AG08395 (cell line): ENCODE results near the gene ATXN7L2.

Experiments
- DNase-seq: peaks from one replicate; pipeline ENCODE4 v3.0.0; 2012; ENCODE audit warnings: mixed read lengths, low spot score

The ATXN7L2 gene

DNA sequence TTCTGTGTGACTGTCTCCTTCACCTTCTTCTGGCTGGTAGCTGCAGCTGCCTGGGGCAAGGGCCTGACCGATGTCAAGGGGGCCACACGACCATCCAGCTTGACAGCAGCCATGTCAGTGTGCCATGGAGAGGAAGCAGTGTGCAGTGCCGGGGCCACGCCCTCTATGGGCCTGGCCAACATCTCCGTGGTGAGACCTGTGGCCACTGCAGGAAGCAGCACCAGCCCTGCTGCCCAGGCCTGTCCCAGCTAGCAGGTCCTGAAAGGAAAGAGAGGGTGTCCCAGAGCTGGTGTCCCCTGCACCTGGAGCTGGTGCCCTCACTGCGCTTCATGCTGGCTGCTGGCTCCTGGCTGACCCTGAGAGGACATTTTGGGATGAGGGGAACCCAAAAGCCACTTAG is 5.9 kb upstream of the ATXN7L2 start:
- no peak for DNase-seq

DNA sequence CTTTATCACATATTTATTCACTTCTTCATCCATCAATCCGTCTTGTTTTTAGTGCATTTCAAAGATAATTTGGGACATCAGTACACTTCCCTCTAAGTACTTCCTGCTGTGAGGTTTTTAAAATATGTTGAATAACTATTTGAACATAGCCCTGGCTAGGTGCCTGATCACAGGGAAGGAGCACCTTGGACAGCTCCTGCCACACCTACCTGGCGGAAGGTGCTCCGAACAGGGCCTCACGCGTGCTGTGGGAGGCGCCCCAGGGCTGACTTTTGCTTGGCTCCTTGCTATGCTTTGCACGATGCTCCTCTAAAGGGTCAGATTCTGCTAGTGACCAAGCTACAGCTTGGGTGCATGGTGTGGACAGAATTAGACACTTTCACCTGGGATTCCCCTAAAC is 4.9 kb upstream of the ATXN7L2 start:
- DNase-seq: no peak

DNA sequence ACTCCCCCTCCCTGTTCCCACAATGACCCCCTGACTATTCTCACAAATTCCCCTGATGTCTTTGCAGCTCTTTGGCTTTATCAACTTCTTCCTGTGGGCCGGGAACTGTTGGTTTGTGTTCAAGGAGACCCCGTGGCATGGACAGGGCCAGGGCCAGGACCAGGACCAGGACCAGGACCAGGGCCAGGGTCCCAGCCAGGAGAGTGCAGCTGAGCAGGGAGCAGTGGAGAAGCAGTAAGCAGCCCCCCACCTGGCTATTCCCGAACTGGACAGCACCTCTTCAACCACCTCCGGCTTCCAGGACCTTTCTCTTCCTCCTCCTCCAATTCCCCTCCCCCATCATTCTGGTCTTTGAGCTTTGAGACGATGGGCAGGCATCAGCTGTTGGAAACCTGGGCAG is 4.4 kb upstream of the ATXN7L2 start:
- DNase-seq: no peak

DNA sequence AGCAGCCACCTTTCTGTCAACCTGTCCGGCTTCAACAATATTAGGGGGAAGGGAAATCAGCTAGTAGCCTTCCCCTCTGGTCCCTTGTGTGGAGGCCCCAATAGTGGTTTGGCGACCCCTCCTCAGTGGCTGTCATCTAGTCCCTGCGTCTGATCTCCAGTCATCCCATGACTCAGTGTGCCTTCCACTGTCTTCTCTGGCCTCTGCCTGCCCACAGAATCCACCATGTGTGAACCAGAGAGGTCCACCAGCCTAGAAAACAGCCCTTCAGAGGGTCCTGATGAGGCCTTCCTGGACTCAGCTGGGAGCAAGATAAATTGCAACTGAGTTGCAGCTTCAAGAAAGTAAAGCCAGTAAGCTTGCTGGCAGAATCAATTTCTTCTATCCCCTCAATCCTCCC is 3.8 kb upstream of the ATXN7L2 start:
- no peak for DNase-seq

DNA sequence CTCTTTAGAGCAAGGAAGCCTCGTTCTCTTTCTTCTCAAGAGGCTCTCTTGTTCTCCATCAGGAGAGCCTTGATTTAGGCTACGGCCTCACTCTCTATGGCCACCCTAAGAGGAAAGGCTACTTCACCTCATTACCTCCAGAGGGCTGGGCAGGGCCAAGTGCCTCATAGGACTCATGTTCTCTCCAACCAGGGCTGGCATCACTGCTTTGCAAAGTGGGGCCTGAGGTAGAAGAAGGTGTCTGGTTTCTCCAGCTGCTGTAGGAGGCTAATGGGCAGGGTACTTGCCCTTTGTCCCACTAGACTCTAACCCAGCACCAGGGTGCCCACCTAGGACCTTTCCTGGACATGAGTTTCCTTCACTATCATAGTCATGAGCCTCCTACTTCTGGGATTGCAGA is 2.1 kb upstream of the ATXN7L2 start:
- no peak for DNase-seq

DNA sequence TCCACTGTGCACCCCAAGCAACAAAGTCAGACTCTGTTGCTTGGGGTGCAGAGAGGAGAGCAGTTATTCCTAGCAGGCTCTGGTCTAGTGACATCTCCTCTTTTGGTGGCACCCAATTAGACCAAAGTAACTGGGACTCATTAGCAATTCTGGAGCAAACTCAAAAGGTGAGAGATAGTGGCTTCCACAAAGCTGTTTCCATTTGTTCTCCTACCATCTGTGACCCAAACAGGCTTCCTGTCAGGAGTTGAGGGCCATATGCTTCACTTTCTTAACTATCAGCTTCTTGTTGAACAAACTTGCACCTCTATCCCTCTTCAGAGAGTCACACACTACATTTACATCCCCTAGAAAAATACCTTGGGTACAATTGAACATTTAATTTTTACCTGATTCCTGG is 1.5 kb upstream of the ATXN7L2 start:
- DNase-seq: no peak

DNA sequence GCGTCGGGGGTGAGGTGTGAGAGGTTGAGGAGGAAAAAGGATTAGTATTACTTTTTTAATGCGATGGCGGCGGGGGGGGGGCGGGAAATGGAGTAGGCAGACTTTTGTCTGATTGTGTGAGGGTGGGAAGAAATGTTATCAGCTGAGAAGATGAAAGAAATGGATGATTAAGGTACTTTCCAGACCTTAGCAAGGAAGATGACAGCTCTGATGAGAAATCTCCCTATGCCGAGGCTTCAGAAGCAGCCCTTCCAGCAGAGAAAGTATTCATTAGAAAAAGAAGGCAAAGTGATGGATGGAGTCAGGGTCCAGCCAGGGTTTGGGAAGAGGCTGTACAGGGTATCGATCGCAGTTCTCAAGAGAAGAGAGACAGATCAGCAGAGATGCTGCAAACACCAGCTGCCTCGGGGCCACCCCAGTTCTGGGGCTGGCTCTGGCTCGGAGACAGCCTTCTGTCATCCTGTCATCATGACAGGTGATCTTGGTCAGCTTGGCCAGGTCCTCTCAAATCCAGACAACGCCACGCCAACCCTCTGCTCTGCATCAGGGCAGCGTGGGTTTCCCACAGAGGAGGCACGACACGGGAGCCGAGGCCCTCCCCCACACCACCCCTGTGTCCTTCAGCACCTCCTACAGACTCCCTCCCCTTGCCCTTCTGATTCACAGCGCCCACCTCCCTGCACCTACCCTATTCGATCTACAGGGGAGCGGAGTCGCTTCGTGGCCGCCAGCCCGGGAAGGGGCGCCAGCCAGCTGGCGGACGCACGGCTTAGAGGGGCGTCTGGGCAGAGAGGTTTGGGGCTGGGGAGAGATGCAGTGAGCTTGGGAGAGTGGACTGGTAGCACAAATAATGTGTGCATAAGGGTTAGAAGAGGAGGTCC is 674 bp upstream of the ATXN7L2 start:
- no peak for DNase-seq

DNA sequence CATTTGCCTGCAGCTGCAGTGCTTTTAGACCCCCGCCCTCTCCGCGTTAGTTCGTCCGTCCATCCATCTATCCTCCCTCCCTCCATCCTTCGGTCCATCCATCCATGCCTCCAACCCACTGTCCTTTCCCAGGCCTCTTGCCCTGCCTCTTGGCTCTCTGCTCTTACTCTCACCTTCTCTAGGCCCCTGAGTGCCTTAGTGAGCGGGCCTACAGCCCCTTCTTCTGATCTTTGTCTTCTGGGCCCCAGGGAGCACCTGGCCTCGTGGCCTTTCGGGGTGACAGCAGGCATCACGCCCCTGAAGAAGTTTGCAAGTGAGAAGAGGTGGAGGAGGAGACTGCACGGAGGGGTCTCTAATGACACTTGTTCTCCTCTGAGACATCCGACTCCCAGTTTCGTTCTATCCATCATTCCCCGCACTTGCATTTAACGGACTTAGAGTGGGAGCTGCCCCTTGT is 842 bp downstream of the ATXN7L2 start:
- DNase-seq: no peak

DNA sequence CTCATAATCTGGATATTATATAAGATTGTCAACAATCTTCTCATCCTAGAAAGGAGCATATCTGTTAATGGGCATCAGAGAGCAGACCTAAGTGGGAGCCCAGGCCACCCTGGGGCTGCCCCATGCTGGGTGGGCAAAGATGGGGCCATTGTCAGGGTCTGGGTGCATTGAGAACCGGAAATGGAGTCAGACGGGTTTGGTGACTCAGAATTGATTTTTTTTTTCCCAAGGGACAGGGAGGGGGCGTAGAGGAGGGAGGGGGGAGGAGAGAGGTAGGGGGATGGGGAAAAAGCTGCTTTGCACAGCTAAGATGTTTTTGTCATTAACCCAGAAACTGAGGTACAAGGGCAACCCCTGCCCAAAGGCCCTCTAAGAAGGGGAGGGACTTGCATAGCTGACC is 1.3 kb downstream of the ATXN7L2 start:
- DNase-seq: no peak

DNA sequence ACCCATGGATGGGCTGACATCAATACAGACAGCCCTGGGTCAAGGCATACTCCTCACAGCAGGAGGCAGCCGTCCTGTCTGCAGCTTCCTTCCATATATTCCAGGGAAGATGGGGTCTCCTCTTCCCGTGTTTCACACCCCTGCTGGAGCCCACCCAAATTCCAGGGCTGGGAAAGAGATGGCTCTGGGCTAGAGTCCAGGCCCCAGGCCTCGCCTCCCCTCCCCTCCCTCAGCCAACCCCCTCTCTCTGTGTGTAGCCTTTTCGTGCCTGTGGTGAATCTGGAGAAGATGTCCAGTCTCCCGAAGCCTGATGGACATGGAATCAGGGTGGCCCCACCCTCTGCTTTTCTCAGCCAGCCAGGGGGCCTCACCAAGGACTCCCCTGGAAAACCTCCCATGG is 3.6 kb downstream of the ATXN7L2 start:
- DNase-seq: no peak

DNA sequence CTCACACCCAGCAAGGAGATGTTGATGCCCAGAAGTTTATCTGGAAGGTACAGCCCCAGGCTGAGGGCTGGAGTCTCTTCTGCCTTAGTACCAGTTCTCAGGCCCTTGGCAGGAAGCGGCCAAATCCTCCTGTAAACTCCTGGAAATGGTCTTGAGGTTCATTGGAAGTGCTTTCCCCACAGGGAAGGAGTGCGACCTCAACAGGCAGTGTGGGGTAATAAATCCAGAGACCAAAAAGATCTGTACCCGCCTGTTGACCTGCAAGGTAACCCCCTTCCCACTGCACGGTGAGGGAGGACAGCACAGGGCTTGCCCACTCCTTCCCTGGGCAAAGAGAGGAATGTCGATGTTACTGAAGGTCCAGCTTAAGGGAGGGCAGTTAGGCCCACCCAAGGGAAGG is 4.5 kb downstream of the ATXN7L2 start:
- no peak for DNase-seq

DNA sequence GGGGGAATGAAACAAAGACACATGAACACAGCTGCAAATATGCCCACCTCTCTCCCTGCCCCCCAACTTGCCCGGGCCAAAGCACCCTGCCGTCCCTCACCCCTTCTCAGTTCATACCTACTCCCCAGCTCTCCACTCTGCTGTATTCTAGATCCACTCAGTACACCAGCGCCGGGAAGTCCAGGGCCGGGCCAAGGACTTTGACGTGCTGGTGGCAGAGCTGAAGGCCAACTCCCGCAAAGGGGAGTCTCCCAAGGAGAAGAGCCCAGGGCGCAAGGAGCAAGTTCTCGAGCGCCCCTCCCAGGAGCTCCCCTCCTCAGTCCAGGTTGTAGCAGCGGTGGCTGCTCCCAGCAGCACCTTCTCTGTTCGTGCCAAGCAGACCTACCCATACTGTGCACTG is 5.0 kb downstream of the ATXN7L2 start:
- no peak for DNase-seq

DNA sequence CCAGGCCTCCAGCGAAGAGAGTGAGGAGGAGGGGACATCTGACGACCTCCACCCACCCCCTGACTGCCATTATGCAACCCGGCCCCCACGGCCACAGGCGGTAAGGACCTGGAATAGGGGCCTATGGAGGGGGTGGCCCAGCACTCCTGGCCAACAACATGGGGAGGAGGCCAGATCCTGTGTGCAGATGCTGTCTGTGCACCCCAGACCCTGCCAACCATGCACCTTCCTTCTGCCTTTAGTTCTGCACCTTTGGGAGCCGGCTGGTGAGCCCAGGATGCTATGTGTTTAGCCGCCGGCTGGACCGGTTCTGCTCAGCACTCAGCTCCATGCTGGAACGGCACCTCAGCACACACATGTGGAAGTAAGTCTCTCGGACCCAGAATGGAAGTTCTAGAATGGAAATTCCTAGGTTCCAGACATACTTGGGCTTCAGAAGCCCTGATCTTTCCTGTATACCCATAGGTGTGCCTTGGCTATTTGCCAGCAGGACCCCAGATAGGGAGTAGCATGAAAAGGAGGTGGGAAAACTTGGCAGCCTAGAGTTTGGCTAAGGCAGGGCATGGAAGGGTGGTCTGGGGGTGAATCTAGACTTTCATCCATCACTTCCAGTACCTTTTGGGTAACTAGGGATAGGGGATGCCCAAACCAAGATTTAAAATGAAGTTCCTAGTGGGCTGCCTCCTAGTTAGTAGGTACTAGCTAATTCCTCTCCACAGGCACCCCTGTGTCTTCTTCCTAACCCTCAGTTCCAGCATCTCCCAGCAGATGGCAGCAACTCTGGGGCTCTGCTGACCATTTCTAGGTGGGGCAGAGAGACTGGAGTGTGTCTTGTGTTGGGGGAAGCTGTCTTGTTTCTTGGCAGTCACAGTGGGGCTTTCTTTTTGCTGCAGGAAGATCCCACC is 6.6 kb downstream of the ATXN7L2 start:
- DNase-seq: peak; percentile 81

DNA sequence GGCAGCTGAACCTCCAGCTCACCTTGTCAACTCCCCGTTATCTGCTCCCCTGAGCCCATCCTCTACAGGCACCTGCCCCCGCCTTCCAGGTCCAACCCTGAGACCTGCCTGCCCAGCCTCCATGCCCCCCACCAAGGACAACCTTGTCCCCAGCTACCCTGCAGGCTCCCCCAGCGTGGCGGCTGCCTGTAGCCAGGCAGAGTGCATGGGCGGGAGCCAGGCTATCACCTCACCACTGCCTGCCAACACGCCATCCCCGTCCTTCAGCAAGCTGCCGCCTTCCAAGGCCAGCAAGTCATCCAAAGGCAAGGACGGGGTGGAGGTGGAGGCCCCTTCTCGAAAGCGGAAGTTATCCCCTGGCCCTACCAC is 7.2 kb downstream of the ATXN7L2 start:
- DNase-seq: no peak

DNA sequence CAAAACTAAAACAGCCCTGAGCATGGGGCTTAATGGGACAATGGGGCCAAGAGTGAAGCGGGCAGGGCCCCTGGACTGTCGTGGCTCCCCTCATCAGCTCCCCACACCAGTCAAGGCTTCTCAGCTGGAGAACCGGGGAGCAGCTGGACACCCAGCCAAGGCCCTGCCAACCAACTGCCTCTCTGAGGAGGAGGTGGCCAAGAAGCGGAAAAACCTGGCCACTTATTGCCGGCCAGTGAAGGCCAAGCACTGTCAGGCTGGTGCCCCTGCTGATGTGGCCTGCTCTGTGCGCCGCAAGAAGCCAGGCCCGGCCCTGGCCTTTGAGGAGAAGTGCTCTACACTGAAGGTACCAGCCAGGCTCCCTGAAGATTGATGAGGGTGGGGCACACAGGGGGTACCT is 7.7 kb downstream of the ATXN7L2 start:
- DNase-seq: no peak

DNA sequence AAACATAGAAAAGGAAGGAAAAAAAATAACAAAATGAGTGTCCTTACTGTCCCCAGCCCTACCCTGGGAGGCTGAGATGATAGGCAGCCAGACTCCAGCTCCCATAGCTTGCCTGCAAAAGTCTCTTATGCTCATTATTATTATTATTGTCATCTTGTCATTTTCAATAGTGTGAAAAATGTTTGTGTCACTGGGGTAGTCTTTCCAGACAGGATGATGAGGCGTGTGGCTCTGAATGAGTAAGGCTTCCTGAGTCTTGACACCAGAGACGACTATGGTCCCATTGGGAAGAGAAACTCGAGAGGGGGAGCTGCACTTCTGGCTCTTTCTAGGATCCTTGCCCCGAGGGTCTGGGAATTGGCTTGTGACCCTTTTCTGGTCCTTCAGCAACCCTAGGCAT is 9.1 kb downstream of the ATXN7L2 start:
- no peak for DNase-seq

DNA sequence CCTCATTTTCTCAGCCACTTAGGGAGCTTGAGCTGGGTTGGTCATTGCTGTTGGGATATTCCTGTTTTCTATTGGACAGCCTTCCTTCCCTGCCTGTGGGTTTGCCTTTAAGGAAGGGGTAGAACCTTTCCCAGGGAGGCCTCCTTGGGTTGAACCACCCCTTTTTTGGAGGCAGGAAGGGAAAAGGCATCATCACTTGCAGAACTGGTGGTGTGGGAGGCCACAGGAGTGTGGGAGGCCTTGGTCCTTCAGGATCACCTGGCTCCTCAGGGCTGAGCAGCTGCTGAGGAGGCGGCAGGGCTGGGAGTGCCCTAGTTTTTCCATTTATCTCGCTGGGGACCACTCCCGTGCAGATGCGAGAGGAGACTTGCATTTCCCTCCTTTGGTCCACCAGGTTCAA is 9.5 kb downstream of the ATXN7L2 start:
- no peak for DNase-seq

DNA sequence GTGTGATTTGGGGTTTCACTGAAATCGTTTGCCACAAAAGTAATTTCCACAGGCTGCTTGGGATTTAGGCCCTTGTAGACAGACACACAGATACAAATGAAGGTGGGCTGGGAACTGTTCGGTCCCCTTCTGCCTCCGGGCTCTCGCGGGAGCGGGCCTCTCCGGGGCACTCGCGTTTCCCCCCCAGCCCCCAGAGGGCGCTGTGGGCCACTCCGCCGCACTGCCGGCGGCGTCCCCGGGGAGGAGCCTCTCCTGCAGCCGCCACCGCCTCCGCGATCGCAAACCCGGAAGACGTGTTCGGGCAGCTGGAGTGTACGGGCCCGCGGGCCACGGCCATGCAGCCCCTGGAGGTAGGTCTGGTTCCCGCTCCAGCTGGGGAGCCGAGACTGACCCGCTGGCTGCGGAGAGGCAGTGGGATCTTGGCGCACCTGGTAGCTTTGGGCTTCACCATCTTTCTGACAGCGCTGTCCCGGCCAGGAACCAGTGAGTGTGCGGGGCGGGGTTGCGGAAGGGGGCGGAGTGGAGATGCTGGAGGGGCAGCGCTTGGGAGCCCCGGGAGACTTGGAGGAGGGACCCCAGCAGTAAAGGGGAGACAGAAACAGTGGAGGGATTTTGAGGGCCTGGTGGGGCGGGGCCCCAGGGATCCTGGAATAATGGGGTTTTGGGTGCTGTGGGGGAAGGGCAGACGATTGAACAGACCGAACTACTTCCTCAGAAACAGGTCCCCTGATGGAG is 10.3 kb downstream of the ATXN7L2 start, which contains the start of gene CYB561D1:
Gene CYB561D1 (plus strand): TSS at position 290 of the 735 bp plus-strand sequence. CDS start 46 bp downstream, at position 336.
- DNase-seq: peak; percentile 91

DNA sequence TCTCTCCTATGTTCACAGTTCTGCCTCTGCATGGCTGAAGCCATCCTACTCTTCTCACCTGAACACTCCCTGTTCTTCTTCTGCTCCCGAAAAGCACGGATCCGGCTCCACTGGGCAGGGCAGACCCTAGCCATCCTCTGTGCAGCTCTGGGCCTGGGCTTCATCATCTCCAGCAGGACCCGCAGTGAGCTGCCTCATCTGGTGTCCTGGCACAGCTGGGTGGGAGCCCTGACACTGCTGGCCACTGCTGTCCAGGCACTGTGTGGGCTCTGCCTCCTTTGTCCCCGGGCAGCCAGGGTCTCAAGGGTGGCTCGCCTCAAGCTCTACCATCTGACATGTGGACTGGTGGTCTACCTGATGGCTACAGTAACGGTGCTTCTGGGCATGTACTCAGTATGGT is 12.0 kb downstream of the ATXN7L2 start:
- no peak for DNase-seq

DNA sequence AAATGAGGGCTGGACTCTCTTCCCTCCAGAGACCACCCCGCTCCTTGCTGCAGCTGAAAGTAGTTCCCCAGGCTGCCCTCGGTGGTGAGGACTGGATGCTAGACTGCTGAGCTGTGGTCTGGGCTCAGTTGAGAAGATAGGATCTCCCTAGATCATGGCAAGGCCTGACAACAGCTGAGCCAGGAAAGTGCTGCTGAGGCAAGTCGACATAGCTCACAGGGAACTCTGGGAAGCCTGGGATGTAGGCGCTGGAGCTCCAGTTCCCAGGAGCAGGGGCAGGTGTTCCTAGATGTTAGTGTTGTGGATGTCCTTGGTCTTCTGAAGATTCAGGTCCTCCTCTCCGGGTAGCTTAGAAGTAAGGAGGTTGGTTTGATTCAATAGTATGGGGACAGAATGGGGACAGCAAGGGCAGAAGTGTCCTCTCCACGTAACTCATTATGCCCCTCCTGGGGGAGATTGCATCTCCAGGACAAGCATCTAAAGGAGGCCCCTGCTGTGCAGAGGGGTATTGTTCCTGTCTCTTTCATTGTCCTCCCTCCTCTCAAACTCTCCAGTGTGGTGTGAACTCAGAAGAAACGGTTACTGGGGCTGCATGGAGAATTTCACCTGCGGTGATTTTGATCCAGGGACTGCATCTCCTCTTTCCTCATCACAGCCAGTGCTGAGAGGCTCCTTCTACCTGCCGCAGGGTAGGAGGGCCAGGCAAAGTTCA is 13.9 kb downstream of the ATXN7L2 start:
- no peak for DNase-seq

DNA sequence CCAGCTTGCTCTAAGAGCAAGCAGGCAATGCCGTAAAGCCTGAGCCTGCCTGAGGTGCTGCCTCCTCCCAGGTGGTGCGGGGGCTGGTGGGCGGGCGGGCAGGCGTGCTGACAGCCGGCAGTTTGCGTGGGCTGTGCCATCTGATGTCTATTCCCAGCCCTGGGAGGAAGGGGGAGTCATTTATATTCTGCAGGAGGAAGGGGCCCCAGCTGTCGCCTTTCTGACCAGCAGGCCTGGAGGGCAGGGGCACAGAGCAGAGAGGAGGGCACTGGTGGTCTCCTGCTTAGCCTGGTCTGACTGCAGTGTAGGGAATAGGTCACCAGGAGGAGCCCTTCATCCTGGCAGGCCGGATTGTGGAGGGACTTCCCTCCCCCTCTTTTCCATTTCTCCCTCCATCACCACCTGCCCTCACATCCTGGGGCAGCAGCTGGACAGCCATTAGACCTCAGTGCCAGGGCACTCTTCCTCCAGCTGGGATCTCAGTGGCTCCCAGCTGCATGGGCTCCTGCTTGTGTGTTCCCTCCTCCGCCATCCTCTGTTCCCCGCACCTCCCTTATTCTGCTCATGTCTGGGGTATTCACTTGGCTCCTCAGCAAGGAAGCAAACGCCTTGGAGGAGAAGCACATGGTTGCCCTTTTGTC is 14.6 kb downstream of the ATXN7L2 start:
- peak; percentile 56 for DNase-seq
